Activated CD4-positive, CD25-positive, alpha-beta regulatory T cell treated with anti-CD3 and anti-CD28 coated beads, Interleukin-2, amount 50 U/mL, for 24 hours (primary cell): ENCODE results near the gene GAL3ST2.
A peak's percentile ranks its signal among the peaks of the same experiment; 100 is the strongest.
"Not testable (repeated sequence)": the region's sequence is repeated elsewhere in the genome, so short reads cannot be mapped to it uniquely, and the experiment has no call there.

Experiments used
- ATAC-seq, 2 donors: fragments of 150-1000 bp; cut with Tn5 transposase; one replicate each; pipeline ENCODE4 v1.10.0; 2021; ENCODE audit warnings: mild to moderate bottlenecking in 1 of 2, moderate library complexity in 1 of 2

GAL3ST2 gene

DNA sequence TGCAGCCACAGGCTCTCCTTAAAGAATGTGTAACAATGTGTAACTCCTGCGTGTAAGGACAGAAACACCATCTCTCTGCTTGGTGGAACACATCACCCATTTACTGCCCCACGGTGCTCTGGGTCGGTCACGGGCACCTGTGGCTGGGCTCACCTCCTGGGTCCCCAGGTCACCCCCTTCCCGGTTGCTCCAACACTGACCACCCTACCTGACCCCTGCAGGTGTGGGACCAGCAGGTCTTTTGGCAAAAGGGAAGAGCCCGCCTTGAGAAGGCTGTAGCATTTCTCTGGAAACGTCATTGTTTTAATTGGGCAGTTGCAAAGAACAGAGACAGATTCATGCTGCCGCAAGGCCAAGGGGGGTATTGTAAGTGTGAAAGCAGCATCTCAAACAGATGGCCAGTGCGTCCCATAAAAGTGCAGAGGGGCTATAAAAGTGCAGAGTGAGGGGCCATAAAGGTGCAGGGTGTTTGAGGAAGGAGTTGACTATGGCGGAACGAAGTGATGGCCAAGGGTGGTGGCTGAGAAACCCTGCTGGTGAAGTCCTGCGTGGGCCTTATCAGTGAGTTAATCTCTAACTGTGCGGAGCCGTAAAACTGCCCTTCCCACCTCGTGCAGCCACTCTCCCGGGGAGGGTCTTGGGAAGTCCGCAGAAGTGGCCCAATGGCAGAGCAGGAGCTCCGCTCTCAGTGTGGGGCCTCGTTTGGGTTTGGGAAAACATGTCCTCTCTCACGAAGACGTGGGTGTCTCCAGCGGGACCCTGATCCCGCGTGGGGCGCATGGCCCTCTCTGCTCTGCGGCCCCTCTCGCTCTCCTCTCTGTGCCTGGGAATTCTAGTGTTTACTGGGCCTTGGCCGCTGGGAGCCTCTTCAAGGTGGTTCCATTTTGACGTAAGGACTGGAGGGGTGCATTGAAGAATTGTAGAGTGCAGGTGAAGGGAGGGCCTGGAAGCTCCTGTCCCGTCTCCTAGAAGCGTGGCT is 18.7 kb downstream of the GAL3ST2 start:
- ATAC-seq = no peak

DNA sequence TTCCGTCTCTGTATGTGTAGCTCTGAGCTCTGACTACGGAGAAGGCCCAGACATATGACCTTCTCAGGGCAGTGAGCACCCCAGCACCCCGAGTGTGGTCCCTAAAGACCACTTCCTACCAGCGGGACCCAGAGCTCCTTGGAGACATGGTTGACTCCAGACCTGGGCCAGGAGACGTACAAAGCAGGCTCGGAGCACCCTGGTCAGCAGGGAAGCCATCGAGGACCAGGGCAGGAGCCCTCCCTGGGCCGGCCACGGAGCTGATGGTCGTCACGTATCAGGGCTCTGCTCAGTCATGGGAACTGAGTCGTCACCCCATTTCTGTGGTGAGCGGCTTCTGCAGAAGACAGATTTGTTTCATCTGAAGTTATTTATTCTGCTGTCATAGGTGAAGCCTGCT is 19.6 kb downstream of the GAL3ST2 start:
- no peak for ATAC-seq

DNA sequence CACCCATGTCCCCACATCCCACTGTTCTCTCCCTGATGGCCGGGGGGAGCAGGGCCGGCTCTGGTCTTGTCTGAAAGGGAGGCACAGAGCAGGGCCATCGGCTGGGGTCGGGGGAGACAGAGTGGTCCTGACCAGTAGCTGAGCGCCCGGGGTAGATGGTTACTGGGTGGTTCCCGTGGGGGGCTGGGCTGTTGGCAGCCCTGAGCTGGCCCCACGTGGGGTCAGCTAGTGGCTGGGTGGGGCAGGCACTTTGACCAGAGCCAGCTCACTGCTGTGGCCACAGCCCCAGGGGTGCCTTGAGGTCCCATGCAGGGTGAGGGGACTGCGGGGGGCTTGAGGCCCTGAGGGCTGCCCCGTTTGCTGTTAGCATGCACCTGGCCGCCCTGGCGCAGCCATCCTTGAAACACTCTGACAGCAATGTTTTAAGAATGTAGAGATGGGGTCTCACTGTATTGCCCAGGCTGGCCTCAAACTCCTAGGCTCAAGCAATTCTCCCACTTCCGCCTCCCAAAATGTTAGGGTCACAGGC is 20.1 kb downstream of the GAL3ST2 start:
- ATAC-seq = no peak

DNA sequence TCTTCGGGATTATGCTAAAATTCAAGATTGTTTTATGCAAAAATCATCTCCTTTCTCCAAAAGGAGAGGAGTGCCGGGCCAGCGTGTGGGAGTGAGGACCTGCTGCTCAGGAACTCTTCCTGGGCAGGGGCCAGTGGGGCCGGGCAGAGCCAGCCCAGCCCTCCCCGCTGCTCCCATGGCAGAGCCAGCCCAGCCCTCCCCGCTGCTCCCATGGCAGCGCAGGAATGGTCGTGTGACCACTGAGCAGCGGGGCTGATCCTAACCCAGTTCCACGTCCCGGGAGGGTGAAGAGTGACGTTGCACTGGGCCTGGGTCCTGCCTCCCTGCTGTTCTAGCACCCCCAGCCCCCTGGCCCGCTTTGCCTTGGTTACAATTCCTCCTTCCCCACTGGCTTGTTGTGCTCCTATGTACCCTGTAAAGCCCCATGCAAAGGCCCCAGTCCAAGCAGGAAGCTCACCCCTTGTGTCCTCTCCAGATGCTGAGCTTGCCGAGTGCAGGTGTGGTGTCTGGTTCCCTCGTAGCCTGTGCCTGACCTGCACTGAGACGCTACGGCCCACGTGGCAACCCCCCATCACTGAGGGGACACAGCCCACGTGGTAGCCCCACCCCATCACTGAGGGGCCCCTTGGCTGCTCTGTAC is 20.9 kb downstream of the GAL3ST2 start:
- no peak for ATAC-seq

DNA sequence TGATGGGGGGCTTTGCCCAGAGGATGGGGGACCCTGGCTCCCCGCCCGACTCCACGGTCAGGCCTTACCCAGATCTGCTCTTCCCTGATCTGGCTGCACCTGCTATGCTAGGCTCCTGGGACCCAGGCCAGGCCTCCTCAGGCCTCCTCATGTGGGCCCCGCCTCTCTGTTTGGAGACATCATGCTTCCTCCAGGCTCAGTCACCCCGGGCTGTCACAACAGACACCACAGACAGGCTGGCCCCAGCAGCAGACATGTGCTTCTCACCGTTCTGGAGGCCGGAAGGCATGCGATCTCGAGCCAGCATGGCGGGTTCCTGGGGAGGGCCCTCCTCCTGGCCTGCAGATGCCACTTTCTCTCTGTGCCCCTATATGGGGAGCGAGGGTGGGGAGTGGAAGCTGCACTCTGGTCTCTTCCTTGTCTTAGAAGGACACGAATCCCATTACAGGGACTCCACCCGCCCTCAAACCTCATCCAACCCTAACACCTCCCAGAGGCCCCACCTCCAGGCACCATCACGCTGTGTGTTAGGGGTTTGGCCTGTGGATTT is 21.5 kb downstream of the GAL3ST2 start:
- ATAC-seq = no peak

DNA sequence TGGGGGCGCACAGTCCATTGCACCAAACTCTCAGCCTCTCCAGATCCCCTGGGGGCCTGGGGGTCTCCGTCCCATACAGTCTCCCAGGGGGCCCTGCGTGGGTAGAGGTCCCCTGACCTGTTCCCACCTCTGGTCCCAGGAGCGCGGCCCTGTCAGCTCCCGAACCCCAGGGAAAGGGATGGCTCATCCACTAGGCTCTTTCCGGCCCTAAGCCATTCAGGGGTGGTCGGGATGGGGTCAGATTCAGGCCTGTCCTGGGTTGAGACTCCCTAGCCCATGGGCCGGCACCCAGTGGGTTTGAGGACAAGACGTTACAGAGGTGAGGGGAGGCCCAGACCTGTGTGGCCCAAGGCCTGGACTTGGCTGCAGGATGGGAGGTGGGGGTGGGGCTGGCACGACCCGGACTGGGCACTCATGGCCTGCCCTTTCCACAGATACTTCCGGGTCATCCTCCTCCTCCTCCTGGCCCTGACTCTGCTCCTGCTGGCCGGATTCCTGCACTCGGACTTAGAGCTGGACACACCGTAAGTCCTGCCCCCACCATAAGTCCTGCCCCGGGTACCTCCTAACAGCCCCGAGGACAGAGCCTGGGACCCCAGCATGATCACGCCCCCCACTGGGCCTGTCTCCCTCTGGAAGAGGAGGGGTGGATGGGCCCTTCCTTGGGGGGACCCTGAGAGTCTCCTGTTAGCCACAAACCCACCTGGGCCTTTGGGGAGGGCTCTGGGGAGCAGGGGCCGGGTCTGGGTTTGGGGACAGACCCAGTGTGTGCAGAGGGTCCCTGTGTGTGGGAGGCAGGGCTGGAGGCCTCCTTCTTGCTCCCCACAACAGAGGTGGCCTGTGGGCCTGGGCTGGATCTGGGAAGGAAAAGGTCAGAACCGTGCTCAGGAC is 22.3 kb downstream of the GAL3ST2 start:
- ATAC-seq = no peak

DNA sequence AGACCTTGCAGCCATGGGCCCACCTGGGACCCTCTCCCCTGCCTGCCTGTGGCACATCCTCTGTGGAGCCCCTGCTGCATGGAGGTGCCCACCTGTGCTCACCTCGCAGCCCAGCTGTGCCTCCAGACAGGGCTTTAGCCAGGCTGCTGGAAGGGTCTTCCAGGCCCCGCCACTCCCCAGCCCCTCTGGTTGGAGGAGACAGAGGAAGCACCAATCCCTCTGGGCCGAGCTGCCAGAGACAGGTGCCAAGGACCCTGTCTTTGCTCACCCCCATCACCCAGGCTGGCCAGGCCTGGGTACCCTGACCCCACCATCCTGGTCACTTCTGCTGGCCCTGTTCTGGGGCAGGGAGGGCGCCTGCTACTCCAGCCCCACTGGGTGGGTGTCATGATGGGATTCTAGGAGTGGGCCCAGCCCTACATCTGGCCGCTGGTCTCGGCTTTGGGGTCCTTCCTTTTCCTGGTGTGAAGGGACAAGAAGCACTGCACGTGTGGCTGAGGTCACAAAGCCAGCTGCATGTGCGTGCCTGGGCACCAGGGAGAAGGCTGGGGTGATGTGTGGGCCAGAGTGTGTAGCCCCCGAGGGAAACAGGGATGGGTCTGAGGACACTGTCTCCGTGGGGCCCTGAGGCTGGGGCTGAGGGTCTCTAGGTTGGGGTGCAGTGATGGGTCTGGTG is 23.0 kb downstream of the GAL3ST2 start:
- no peak for ATAC-seq

DNA sequence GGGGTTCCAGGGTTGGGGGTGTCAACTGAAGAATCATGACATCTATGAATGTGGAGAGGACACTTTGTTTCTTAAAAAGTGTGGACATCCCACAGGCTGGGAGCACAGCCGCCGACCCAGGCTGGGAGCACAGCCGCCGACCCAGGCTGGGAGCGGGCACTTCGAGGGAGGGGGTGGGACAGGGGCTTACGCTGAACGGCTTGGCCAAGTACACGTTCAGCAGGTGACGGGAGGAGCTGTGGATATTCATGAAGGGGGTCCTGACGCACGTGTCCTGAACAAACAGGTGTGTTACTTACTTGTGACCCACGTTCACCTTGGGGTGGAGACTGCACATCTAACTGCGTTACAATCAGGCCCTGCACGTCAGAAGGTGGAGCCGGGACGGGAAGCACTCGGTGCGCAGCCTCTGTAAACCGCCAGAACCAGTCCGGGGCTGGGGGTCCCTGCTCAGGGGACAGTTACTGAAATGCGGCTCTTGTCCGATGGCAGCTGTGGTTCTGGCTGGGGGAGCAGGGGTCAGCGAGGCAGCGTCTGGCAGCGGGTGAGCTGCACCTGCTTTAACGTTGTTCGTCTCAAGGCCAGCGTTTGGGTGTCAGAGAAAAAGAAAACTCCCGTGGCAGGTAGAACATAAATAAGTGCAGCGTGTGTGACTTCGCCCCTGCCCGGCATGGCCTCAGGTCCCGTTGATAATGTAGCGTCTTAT is 23.7 kb downstream of the GAL3ST2 start:
- ATAC-seq = not testable (repeated sequence)

DNA sequence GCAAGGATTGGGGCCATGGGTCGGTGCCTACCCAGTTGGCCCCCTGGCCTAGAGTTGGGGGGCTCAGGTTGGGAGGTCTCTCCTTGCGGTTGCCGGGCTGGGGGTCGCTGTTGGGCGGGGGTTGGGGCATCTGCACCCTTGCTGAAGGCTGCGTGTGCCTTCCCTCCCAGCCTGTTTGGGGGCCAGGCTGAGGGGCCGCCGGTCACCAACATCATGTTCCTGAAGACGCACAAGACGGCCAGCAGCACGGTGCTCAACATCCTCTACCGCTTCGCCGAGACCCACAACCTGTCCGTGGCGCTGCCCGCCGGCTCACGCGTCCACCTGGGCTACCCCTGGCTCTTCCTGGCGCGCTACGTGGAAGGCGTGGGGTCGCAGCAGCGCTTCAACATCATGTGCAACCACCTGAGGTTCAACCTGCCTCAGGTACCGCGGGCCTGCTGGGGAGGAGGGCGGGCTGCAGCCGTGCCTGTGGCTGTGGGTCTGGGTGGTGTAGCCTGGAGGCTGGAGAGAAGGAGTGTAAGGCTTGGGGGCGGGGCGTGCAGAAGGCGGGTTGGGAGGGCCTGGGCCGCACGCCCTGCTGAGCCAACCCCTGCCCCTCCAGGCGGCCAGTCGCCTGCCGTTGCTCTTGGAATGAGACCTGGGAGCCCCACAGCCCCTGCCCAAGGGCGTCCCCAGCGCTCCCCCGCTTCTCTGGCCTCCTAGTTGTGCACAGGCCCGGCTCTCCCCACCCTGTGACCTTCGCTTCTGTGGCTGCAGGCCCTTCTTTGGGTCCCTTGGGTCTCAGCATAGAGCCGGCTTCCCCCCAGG is 25.2 kb downstream of the GAL3ST2 start:
- no peak for ATAC-seq

DNA sequence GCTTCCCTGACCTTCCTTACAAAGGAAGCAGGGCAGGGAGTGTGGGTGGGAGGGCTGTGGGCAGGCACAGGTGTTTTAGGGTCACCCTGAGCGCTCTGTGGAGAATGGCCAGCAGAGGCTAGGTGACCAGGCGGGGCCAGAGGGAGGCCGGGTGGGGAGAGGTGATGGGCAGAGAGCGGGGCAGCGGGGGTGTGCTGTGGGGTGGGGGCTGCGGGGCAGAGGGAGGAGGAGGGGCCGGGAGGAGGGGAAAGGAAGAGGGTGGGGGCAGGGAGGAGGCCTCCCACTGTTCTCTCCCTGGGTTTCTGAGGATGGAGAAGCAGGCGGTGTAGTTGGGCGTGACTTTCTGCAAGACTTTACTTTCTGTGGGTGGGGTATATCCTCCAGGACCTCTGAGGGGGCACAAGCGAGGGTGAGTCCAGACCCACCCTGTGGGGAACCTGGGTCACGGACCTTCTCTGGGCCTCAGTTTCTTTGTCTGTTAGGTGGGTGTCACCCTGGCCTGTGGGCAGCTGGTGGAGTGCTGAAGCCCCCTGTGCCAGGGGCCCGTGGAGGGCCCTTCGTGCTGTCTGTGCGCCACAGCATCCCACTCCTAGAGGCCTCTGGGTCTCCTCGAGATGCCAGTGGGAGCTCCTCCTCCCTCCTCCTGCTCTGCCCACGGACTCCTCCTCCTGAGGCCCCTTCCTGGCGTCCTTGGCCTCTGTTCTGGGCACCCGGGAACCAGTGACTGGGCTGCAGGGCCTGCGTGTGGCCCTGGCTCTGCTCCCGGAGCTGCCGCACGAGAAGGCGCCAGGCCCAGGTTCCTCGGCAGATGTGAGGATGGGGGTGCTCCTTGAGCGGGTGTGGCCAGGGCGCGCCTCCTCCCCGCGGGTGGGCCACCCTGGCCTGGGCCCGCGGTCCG is 26.0 kb downstream of the GAL3ST2 start:
- no peak for ATAC-seq

DNA sequence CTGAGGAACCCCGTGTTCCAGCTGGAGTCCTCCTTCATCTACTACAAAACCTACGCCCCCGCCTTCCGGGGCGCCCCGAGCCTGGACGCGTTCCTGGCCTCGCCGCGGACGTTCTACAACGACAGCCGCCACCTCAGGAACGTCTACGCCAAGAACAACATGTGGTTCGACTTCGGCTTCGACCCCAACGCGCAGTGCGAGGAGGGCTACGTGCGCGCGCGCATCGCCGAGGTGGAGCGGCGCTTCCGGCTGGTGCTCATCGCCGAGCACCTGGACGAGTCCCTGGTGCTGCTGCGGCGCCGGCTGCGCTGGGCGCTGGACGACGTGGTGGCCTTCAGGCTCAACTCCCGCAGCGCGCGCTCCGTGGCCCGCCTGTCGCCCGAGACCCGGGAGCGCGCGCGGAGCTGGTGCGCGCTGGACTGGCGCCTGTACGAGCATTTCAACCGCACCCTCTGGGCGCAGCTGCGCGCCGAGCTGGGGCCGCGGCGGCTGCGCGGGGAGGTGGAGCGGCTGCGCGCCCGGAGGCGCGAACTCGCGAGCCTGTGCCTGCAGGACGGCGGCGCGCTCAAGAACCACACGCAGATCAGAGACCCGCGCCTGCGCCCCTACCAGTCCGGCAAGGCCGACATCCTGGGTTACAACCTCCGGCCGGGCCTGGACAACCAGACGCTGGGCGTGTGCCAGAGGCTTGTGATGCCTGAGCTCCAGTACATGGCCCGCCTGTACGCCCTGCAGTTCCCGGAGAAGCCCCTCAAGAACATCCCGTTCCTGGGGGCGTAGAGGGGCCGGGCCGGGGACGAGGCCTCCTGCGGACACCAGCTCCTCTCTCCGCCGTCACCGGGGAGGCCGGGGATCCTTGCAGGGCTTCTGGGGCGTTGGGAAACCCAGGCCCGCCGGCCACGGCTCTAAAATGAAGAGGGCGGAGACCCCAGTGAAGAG is 27.0 kb downstream of the GAL3ST2 start:
- ATAC-seq = peak; percentile 57 to 64

DNA sequence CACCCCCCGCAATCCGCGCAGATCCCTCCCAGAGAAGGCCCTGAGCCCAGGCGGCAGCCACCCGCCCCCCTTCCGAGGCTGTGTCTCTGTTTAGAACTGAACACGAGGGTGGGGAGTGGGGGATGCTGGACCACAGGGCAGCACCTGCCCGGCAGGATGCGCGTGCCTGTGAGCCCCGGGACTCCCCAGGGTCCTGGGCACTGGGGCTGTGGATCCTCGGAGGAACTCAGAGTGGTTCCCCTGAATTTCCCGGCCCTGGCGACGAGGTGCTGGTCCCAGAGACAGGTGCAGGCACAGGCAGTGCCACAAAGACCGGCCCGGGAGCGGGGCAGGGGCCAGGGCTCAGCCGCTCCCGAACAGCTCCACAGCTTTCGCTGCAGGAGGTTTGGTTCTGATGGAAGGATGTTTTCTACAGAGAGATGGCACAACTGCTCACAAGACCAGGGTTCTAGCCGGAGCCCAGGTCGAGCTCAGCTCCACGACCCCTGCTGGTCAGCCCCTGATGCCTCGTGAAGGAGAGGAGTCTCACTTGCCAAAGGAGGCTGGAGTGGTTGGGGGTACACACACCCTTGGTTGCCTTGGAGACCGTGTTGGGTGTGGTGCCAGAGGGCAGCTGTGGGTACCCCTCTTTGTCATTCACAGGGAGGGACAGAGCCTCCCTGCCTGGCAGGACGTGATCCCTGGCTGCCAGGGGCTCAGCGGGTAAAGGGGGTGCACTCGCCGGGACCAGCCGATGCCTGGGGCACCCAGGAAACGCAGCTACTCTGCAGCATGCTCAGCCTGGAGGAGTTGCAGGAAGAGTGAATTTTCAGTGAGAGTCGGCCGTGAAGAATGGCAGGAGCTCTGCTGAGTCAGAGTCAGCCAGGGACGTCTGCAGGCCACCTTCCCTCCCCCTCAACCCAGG is 28.0 kb downstream of the GAL3ST2 start:
- ATAC-seq = peak; percentile 15 to 21

DNA sequence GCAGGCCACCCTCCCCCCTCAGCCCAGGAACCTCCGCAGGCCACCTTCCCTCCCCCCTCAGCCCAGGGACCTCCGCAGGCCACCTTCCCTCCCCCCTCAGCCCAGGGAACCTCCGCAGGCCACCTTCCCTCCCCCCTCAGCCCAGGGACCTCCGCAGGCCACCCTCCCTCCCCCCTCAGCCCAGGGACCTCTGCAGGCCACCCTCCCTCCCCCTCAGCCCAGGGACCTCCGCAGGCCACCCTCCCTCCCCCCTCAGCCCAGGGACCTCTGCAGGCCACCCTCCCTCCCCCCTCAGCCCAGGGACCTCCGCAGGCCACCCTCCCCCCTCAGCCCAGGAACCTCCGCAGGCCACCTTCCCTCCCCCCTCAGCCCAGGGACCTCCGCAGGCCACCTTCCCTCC is 29.6 kb downstream of the GAL3ST2 start:
- not testable (repeated sequence) for ATAC-seq

DNA sequence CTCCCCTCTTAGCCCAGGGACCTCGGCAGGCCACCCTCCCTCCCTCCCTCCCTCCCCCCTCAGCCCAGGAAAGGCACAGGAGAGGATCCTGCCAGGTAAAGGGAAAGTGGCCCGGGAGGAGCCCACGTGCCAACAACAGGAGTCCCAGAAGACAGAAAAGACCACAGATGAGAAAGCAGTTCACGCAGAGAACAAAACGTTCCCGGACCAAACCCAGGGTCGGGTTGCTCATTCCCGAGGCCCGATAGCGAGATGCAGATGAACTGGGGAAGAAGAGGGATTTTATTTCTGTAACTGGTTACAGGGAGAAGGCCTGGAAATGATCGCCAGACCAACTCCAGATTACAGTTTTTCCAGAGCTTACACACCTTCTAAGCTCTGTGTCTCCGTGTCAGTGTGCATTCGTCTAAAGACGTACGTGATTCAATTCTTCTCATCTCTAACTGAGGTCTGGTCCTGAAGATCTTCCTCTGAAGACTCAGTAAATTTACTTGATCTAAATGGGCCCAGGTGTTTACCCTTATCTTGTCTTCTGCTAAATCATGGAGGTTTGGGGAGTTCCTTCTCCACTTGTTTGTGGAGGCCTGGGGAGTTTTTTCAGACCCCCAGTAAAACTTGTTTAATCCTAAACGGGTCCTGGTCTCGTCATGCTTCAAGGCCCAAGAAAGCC is 31.6 kb downstream of the GAL3ST2 start:
- no peak for ATAC-seq

DNA sequence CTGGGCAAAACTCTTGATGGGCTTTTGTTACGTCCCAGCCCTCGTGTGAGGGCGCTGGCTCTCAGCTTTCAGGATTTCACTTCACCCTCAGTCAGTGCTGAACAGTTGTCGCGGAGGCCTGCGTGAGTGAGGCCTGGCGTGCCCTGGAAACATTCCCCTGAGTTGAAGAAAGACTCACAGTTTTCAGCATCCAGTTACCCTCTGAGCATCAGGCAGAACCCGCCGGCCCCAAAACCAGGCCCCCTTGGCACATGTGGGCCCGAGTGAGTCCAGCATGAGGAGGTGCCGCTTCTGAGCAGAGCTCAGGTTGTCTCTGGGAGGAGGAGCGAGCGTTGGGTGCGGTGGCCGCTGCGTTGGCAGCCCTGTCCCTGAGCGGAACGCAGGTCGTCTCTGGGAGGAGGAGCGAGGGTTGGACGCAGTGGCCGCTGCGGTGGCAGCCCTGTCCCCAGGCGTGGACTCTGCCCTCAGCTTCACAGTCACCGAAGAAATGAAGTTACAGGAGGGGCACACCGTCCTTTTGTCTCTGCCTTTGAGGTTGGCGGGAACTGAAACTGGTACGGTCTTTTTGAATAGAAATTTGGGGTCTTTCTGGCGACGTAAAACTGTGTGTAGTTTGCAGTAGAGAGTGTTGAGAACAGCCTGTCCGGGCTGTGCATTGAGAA is 32.2 kb downstream of the GAL3ST2 start, which contains the start of gene NEU4:
NEU4 (plus strand) TSS at position 473 of the 662 bp plus-strand sequence. CDS start 5,292 bp downstream, outside the sequence.
- ATAC-seq = no peak
